GM19468 (cell line): ENCODE measurements around the gene NRXN3.

Source experiments
- ATAC-seq: cut with Tn5 transposase; IDR thresholded peaks from one replicate; pipeline ENCODE4 v1.9.1; 2021; ENCODE audit warnings: mild to moderate bottlenecking, moderate library complexity, moderate number of reproducible peaks; ENCODE audit not compliant: unreplicated experiment; ENCODE audit errors: extremely low read depth

NRXN3 gene

GRCh38 chr14:78959674-78960264 lies 789.6 kb downstream of the NRXN3 start:
- ATAC-seq, result no peak

DNA sequence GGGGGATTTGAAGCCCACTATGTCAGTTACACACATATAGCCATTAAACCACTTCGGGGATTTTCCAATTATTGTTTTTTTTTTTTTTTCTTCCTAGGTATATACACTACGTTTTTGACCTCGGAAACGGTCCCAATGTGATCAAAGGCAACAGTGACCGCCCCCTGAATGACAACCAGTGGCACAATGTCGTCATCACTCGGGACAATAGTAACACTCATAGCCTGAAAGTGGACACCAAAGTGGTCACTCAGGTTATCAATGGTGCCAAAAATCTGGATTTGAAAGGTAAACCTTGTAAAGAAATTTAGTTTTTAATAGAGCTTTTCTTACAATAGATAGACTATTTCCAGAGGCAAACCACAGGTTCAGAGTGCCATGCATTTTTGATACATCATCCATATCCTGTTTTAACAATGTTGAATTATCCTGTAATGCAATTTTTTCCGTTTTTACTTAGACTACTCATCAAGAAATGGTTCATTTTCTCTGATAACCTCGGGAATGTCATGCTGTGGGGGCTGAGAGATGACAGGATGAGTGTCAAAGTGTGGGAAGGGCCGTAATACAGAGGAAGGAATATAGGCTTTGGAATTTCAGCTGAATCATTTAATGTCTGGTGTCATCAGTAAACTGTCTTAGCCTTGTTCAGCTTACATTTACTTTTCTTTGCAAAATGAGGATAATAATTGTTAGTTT lies 797.1 kb downstream of the NRXN3 start:
- no peak for ATAC-seq

- no peak for ATAC-seq
Measured at GRCh38 chr14:78968265-78968664, 798.1 kb downstream of the NRXN3 start.

GRCh38 chr14:78970677-78971076 lies 800.5 kb downstream of the NRXN3 start:
- no peak for ATAC-seq

DNA sequence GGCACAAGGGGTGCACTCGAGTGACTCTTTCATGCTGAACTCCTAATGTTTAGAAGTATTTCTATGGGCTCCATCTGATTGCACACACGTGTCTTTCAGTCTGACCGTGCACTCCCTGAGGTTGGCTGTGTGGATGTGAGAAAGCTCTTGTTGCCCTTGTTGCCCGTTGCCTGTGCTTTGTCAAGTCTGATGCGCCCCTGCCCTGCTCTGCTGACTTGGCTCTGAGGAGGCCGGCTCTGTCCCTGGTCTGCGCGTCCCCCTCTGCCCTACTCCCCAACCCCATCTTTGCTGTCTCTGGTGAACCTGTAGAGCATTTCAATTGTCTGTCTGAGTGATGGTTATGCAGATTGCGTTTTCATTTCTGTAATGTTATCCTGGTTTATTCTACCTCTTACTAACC lies 802.3 kb downstream of the NRXN3 start:
- ATAC-seq, result no peak

DNA sequence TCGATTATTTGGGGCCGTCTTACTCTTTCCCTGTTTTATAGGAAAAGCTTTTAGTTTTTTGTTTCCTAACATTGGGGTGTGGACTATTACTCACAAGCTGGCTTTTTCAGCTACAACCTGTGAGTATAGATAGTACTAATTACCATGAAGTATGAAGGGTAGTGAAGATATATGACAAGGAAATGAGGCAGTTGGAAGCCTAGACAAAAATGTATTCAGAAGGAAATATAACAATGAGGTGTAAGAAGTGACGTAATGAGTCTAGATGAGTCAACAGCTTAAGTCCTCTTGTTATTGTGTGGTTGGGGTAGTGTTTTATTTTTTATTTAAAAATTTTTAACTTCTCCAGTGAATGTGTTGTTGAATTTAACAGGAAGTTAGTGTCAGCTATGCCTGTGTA lies 804.5 kb downstream of the NRXN3 start:
- no peak for ATAC-seq

GRCh38 chr14:78975734-78976133 lies 805.6 kb downstream of the NRXN3 start:
- no peak for ATAC-seq

GRCh38 chr14:78978896-78979295 lies 808.7 kb downstream of the NRXN3 start:
- no peak for ATAC-seq

DNA sequence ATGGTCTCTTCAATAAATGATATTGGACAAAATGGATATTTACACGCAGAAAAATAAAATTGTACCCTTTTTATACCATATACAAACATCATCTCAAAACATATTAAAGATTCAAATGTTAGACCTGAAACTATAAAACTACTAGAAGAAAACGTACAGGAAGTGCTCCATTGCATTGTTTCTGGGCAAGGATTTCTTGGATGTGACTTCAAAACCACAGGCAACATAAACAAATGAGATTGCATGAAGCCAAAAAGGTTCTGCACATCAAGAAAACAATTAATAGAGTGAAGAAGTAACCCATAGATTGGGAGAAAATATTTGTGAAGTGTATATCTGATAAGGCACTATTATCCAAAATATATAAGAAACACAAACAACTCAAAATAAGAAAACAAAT lies 812.4 kb downstream of the NRXN3 start:
- ATAC-seq, result no peak

- no peak for ATAC-seq
Measured at GRCh38 chr14:78983126-78983525, 813.0 kb downstream of the NRXN3 start.

GRCh38 chr14:78985668-78986381 lies 815.7 kb downstream of the NRXN3 start:
- ATAC-seq, result no peak

DNA sequence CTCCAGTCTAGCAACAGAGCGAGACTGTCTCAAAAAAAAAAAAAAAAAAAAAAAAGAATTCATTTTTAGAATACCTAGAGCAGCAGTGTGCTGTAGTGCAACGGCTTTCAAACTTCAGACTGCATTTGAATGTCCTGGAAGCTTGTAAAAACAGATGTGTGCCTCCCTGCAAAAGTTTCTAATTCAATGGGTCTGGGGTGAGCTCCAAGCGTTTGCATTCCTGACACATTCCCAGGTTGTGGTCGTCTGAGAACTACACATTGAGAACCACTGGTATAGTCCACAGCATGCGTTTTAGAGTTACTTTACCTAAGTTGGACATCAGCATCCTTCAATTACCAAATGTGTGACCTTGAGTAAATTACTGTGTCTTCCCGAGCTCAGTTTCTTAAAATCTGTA lies 816.8 kb downstream of the NRXN3 start:
- ATAC-seq, result no peak

GRCh38 chr14:78989221-78989620 lies 819.0 kb downstream of the NRXN3 start:
- ATAC-seq, result no peak

- no peak for ATAC-seq
Measured at GRCh38 chr14:78992867-78993266, 822.7 kb downstream of the NRXN3 start.

- no peak for ATAC-seq
Measured at GRCh38 chr14:78997811-78998210, 827.6 kb downstream of the NRXN3 start.

DNA sequence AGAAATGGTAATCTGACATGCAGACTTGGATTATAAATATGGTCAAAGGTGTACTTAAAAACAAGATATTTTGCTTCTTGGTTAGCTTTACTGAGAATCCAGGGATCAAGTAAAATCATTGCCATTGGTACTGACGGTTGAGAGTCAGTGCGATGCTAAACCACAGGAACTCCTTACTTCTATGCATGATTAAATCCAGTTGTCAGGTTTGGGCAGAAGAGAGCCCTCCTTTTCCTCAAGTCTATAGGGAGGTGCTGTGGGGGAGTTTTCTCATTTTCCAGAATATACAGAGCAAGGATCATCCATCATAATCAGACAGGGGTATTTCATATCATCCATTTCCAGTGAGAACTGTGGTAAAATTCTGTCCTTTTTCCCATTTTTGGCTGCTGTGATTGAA lies 839.1 kb downstream of the NRXN3 start:
- no peak for ATAC-seq

DNA sequence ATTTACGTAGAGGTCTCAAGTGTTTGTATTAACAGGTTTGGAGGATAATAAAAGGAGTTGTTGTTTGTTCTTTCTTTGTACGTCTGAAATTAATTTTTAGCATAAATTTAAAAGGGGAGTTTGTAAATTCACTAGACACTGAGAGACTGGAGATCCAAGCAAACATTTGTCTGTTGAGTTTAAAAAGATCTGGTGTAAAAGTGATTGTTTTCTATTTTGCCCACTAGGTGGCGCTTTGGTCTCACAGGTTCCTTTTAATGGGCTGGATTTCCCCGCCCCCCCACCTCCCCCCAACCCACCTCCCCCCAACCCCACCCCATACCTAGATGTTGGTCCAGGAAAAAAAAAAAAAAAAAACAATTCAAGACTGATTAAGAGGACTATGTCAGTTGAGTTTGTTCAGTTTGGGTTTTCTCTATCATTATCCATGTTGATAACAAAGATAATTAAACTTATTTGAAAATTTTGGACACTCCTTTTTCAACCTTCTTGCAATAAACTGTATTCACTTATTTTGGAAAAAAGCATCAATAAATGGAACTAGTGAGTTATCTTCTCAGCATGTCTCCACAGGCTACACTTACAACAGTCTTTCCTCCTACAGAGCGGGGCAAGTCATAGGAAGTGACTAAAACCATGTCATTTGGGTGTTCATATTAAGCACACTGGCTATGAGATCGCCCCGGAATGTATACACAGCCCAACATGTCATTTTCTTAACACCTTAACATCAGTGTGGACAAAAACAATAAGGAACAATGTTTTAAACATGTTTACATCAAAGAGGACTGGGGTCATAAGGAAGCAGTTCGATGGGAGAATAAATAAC lies 841.1 kb downstream of the NRXN3 start:
- no peak for ATAC-seq

GRCh38 chr14:79011920-79012204 lies 841.7 kb downstream of the NRXN3 start:
- ATAC-seq, result no peak

DNA sequence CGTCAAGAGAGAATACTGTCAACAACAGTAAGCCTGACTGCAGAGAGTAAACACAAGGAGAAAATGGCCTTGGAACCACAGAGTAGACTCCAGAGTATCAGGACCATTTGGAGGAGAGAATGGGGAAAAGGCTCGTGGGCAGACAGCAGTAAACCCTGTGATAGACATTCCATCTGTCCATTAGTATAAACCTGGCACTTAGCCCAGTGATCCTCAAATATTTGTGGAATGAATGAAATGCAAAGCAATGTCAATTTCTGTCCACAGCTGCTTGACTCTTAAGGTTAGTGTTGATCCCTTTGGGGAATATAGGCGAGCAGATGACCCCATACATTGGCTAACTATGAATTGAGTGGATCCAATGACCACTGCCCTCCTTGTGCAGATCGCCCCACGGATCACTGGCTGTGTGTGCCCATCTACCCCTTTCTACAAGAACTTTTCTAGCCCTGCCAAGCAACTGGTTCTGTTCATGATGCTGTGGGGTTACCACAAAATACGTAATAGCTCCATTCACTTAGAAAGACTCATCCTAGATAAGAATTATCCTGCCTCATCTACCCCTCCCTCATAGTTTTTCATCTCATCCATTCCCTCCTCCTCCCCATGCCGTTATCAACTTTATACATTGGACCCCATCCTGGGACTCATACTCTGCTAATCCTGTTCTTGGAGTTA lies 846.8 kb downstream of the NRXN3 start:
- ATAC-seq, result no peak

- ATAC-seq, result no peak
Measured at GRCh38 chr14:79017561-79017960, 847.4 kb downstream of the NRXN3 start.
